SH-SY5Y (cell line): ENCODE data around the gene OLFM2.

ENCODE experiments used
- GATA2 ChIP-seq: IDR thresholded peaks from 2 replicates; pipeline ENCODE4 v1.6.1; 2011; ENCODE audit warnings: mild to moderate bottlenecking, low read depth, low read length
- GATA3 ChIP-seq: IDR thresholded peaks from 2 replicates; pipeline ENCODE4 v1.6.1; 2011; ENCODE audit warnings: low read depth, mild to moderate bottlenecking, low read length, moderate library complexity

DNA sequence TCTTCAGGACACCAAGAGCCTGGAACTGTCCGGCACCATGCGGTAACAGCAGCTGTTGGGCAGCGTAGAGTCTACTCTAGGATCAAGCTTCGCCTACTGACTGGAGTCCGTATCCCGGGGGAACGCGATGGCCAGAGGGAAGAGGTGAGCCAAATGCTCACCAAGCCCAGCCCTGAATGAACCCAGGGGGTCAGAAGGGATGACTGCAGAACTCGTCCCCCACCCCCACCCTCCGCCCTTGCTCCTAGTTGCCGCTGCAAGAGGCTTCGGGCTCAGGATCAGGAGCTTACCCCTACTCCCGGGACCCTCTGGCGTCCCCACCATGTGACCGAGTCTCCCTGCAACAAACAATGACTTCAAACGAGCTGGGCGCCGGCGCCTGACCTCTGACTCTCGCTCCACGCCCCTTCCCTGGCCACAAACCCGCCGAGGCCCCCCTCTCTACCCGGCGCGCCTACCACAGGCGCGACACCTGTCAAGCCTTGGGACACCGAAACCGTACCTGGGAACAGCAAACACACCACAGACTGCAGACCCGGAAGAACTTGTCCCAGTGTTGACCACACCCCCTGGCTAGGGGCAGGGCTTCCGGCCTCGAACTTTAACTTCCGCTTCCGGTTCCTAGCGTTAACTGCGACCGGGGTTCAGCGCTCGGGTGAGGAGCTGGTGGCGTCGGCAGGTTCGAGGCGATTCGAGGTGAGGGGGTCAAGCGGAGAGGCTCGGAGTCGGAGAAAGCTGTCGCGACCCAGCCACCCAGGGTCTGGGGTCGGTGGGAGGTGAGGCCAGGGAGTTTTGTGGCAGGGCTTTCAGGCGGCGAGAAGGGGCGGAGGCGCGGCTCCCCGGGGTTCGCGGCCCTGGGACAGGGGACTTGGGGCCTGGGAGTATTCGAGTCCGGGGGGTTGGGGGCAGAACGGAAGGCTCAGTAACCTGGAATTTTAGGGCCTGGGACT lies 108.8 kb downstream of the OLFM2 start, which contains the start of gene UBL5:
- TF ChIP-seq GATA3 (no peak), GATA2 (no peak; the same call in 1 of the 2 replicates)
